ENCODE measurements around the gene TEX51. TPM values are rescaled to one million over a fixed set of nuclear protein-coding genes. Genes with fewer than 3 reads are reported as not detected.

TEX51 gene
- total and polyA plus RNA-seq, 12 donors: not detected

DNA sequence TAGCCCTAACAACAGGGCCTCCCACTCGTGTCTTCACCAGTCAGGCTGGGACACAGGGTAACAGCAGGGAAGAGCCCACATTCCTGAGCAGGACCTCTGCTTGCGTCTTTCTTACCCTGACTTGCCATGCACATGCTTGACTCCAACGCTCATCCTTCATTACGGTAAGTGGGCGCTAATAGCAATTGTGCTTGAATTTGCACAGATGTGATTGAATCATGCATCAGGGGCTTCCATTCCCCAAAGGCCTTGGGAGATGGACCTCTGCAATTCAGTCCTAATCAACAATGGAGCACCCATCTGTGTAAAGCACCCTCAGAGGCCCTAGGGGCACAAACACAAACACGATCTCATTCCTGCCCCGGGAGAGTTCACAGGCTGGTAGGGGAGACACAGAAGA is 13.5 kb downstream of the TEX51 start:
- Histone ChIP-seq H3K9me3 (replicated peaks in 1 of 3) (no peaks in the 10 kb centered on the region), H3K4me3 (no peak overlapping the region), H3K4me1 (replicated peaks in 1 of 2) (no peaks in the 10 kb centered on the region), H3K27ac (no peak overlapping the region), H3K36me3 (replicated peaks in 1 of 2) (no peaks in the 10 kb centered on the region), H3K27me3 (no peaks in the 10 kb centered on the region)
- DNase-seq: peak in 1 of 7 donors; percentile 6
- intact Hi-C loops (cut with DNase I): no loop called here
- WGBS, 4 donors: 82 to 90% (median 84%) methylated on average over 5 to 7 of the region's 7 CpGs
- TF ChIP-seq, protein P1, sequence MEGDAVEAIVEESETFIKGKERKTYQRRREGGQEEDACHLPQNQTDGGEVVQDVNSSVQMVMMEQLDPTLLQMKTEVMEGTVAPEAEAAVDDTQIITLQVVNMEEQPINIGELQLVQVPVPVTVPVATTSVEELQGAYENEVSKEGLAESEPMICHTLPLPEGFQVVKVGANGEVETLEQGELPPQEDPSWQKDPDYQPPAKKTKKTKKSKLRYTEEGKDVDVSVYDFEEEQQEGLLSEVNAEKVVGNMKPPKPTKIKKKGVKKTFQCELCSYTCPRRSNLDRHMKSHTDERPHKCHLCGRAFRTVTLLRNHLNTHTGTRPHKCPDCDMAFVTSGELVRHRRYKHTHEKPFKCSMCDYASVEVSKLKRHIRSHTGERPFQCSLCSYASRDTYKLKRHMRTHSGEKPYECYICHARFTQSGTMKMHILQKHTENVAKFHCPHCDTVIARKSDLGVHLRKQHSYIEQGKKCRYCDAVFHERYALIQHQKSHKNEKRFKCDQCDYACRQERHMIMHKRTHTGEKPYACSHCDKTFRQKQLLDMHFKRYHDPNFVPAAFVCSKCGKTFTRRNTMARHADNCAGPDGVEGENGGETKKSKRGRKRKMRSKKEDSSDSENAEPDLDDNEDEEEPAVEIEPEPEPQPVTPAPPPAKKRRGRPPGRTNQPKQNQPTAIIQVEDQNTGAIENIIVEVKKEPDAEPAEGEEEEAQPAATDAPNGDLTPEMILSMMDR (IDR thresholded peaks at IDR 0.05): no peak
- no peak for TF ChIP-seq POLR2A (IDR thresholded peaks at IDR 0.05)

DNA sequence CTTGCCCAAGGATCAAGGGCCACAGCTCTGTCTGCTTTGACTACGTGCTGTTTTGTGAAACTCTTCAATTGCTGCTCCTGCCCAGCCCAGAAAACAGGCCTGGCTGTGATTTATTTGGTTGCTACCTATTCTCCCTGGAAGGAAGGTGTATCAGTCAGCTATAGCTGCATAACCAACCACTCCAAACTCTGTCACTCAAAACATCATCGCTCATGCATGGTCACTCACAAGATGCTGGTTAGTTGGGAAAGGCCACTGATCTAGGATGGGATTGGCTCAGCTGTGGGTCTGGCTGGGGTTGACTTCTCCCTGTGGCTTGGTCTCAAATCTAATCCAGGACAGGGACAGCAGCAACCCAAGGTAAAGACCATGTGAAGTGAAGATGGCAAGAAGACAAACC is 14.6 kb downstream of the TEX51 start:
- no peaks in the 10 kb centered on the region for H3K36me3 ChIP-seq (replicated peaks in 1 of 2)
- peak in 1 of 7 donors; percentile 2 for DNase-seq
- intact Hi-C loops (cut with DNase I): no loop called here

DNA sequence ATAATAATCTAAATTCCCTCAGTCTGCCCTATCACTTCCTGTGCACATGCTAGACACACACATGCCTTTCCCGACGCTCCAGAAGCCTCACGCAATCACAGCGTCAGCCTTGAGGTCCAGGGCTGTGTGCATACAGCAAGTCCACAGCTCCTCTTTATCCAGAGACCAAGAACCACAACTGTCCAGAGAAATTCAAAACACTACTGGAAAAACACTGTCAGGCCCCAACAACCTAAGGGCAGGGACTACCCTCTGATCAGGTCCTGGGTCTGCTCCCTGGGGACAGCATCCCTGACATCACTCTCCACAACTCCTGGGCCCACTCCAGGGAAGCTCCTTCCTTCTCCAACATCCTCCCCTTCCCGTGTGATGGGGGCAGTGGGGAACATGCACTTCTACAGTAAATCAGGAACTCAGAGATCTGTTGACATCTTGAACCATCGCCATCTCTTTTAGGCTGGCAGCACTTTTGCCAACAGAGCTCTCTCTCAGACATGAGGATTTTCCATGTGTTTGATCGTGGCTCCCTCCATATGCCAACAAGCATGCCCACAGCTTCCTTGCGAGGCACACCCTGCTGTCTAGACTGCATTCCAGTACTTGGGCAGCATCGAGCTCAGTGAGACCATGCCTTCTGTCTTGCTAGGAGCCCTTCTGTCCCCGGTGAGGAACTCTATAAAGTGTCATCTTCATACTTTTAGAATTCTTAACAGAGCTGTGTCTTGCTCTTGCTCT is 15.4 kb downstream of the TEX51 start:
- Histone ChIP-seq H3K36me3 (replicated peaks in 1 of 2) (no peaks in the 10 kb centered on the region), H3K4me1 (replicated peaks in 1 of 2) (no peaks in the 10 kb centered on the region), H3K27ac (no peak overlapping the region), H3K4me3 (no peak overlapping the region), H3K9me3 (replicated peaks in 1 of 3) (no peaks in the 10 kb centered on the region), H3K27me3 (no peaks in the 10 kb centered on the region)
- intact Hi-C loops (cut with DNase I): no loop called here
- DNase-seq: peak in 1 of 7 donors; percentile 20
- no peak for TF ChIP-seq POLR2A (IDR thresholded peaks at IDR 0.05)
- TF ChIP-seq, protein P1 (IDR thresholded peaks at IDR 0.05): no peak
- WGBS, 4 donors: 75 to 85% (median 76%) methylated on average over 10 of the region's 10 CpGs

More for the DNA sequence above, 14.6 kb downstream of the TEX51 start:
- WGBS, 4 donors: 70 to 77% (median 74%) methylated on average over 2 of the region's 2 CpGs
- H3K27me3 ChIP-seq: no peaks in the 10 kb centered on the region
- H3K9me3 ChIP-seq (replicated peaks in 1 of 3): no peaks in the 10 kb centered on the region
- no peak for TF ChIP-seq POLR2A (IDR thresholded peaks at IDR 0.05)
- TF ChIP-seq, protein P1 (IDR thresholded peaks at IDR 0.05): no peak
- no peak overlapping the region for H3K27ac ChIP-seq
- no peak overlapping the region for H3K4me3 ChIP-seq
- H3K4me1 ChIP-seq (replicated peaks in 1 of 2): no peaks in the 10 kb centered on the region

DNA sequence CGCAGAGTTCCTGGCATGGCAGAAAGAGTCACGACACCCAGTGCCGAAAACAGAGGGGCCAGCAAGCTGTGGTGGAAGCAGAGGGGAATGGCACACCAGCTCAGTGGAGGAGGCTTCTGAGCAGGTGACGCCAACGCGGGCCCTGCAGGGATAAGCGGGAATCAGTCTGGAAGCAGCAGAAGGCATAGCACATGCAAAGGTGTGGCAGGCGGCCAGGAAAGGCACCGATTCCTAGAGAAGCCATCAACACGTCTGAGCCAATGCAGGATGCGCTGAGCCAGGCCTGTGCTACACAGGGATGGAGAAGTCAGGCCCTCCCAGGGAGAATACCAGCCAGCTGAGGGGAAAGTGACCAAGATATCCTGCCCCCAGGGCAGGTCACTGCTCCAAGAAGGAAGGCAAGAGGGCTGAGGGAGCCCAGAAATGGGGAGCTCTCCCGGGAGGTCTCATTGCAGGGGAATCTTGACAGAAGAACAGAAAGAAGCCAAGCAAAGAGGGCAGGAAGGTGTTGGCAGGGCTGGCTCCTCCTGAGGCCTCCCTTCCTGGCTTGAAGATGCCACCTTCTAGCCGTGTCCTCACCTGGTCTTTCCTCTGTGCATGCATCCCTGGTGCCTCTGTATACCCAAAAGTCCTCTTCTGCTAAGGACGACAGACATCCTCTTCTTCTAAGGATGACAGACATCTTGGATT is 16.3 kb downstream of the TEX51 start:
- Histone ChIP-seq H3K27me3 (no peaks in the 10 kb centered on the region), H3K4me1 (replicated peaks in 1 of 2) (no peaks in the 10 kb centered on the region), H3K9me3 (replicated peaks in 1 of 3) (no peaks in the 10 kb centered on the region), H3K27ac (no peak overlapping the region), H3K4me3 (no peak overlapping the region), H3K36me3 (replicated peaks in 1 of 2) (no peaks in the 10 kb centered on the region)
- TF ChIP-seq POLR2A (IDR thresholded peaks at IDR 0.05): no peak
- 85 to 89% (median 87%) methylated on average over 14 of the region's 14 CpGs for WGBS, 4 donors
- intact Hi-C loops (cut with DNase I): no loop called here
- DNase-seq: peak in 1 of 7 donors; percentile 37
